ENCODE results near the gene ZFAND3.

The ZFAND3 gene

GRCh38 chr6:38144365-38144945 is 324.9 kb downstream of the ZFAND3 start:
- TF ChIP-seq CTCF (IDR thresholded peaks at IDR 0.05), result no peak; the same call in 1 of the 2 replicates

- no peak for TF ChIP-seq CTCF (IDR thresholded peaks at IDR 0.05)
Observed at GRCh38 chr6:38146021-38146733, 326.6 kb downstream of the ZFAND3 start.

GRCh38 chr6:38146734-38147027 is 327.2 kb downstream of the ZFAND3 start:
- no peak for TF ChIP-seq CTCF (IDR thresholded peaks at IDR 0.05)

- no peak for TF ChIP-seq CTCF (IDR thresholded peaks at IDR 0.05)
Observed at GRCh38 chr6:38148606-38149005, 329.1 kb downstream of the ZFAND3 start.

GRCh38 chr6:38149531-38149930 is 330.0 kb downstream of the ZFAND3 start:
- TF ChIP-seq CTCF (IDR thresholded peaks at IDR 0.05), result no peak

GRCh38 chr6:38150021-38150420 is 330.5 kb downstream of the ZFAND3 start:
- no peak for TF ChIP-seq CTCF (IDR thresholded peaks at IDR 0.05)

- TF ChIP-seq CTCF (IDR thresholded peaks at IDR 0.05), result no peak
Observed at GRCh38 chr6:38150681-38151296, 331.3 kb downstream of the ZFAND3 start.

Data from LNCAP (cell line).